HL-60 (cell line): Measurements from ENCODE around the gene SLC29A4.
"Not testable (repeated sequence)": the region's sequence is repeated elsewhere in the genome, so short reads cannot be mapped to it uniquely, and the experiment has no call there.

Experiments
- DNase-seq, 2 experiments: peaks; one replicate each; pipeline ENCODE4 v3.0.0-alpha.2; 2010 to 2020; ENCODE audit warnings: low read depth in 1 of 2, low spot score in 1 of 2
- H3K27ac ChIP-seq: fragments of 250-450 bp; sonication (Bioruptor Pico); replicated peaks from 2 replicates; pipeline ENCODE4 v1.5.1; 2020; ENCODE audit warnings: mild to moderate bottlenecking, moderate library complexity
- H3K27me3 ChIP-seq: fragments of 250-450 bp; sonication (Bioruptor Pico); 2 replicates; pipeline ENCODE4 v1.5.1; 2021; ENCODE audit warnings: mild to moderate bottlenecking, moderate library complexity; ENCODE audit not compliant: insufficient read depth, poor library complexity, severe bottlenecking
- H3K4me3 ChIP-seq: replicated peaks from 2 replicates; pipeline ENCODE4 v1.5.1; 2011; ENCODE audit warnings: mild to moderate bottlenecking, control low read depth, low read length; ENCODE audit not compliant: insufficient read depth
- CTCF ChIP-seq: IDR thresholded peaks from one replicate; pipeline ENCODE4 v1.5.1; 2011; ENCODE audit warnings: low read length, control low read depth, inconsistent platforms; ENCODE audit not compliant: insufficient read depth
- GABPA ChIP-seq: IDR thresholded peaks from 2 replicates; pipeline ENCODE4 v1.6.1; 2012; ENCODE audit warnings: low read depth
- POLR2AphosphoS5 ChIP-seq: IDR thresholded peaks from 2 replicates; pipeline ENCODE4 v1.6.1; 2012; ENCODE audit warnings: low read depth
- SPI1 ChIP-seq: IDR thresholded peaks from 2 replicates; pipeline ENCODE4 v1.6.1; 2012; ENCODE audit warnings: low read depth, mild to moderate bottlenecking, borderline replicate concordance
- TF ChIP-seq, protein P1 (sequence below): IDR thresholded peaks from 2 replicates; pipeline ENCODE4 v1.6.1; 2012; ENCODE audit warnings: low read depth; ENCODE audit not compliant: insufficient replicate concordance

SLC29A4 gene

GRCh38 chr7:5309146-5309545 lies 26.4 kb downstream of the SLC29A4 start:
- Histone ChIP-seq H3K4me3 (no peak overlapping the region), H3K27ac (no peak overlapping the region), H3K27me3 (no peaks in the 10 kb centered on the region)
- no peak for DNase-seq
- TF ChIP-seq GABPA (no peak), SPI1 (no peak), CTCF (no peak), POLR2AphosphoS5 (peak; percentile 31; the same call in 1 of the 2 replicates)
- TF ChIP-seq, protein P1, sequence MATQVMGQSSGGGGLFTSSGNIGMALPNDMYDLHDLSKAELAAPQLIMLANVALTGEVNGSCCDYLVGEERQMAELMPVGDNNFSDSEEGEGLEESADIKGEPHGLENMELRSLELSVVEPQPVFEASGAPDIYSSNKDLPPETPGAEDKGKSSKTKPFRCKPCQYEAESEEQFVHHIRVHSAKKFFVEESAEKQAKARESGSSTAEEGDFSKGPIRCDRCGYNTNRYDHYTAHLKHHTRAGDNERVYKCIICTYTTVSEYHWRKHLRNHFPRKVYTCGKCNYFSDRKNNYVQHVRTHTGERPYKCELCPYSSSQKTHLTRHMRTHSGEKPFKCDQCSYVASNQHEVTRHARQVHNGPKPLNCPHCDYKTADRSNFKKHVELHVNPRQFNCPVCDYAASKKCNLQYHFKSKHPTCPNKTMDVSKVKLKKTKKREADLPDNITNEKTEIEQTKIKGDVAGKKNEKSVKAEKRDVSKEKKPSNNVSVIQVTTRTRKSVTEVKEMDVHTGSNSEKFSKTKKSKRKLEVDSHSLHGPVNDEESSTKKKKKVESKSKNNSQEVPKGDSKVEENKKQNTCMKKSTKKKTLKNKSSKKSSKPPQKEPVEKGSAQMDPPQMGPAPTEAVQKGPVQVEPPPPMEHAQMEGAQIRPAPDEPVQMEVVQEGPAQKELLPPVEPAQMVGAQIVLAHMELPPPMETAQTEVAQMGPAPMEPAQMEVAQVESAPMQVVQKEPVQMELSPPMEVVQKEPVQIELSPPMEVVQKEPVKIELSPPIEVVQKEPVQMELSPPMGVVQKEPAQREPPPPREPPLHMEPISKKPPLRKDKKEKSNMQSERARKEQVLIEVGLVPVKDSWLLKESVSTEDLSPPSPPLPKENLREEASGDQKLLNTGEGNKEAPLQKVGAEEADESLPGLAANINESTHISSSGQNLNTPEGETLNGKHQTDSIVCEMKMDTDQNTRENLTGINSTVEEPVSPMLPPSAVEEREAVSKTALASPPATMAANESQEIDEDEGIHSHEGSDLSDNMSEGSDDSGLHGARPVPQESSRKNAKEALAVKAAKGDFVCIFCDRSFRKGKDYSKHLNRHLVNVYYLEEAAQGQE, result no peak

DNA sequence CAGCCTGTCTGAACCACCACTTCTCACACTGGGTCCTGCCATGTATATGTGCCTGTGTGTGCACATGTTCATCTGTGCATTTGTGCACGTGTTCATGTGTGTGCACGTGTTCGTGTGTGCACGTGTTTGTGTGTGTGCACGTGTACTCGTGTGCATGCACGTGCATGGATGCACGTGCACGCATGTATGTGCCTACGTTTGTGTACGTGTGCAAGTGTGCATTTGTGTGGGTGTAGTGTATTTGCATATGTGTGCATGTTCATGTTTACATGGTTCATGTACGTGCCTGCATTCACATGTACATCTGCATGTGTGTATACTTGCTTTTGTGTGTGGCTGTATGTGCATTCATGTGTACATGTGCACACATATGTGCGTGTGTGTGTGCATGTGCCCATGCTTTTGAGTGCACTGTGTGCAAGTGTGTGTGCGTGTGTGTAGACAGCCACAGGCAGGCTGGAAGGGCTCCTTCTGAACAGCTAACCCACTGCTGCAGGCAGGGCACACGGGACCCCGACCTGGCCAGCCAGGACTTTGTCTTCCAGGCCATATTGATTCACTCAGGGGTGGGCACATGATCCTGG lies 28.2 kb downstream of the SLC29A4 start:
- Histone ChIP-seq H3K27ac (no peak overlapping the region), H3K27me3 (no peaks in the 10 kb centered on the region), H3K4me3 (no peak overlapping the region)
- TF ChIP-seq CTCF (no peak), POLR2AphosphoS5 (no peak; the same call in 1 of the 2 replicates), SPI1 (no peak), GABPA (no peak)
- TF ChIP-seq, protein P1, result no peak
- DNase-seq, result no peak

GRCh38 chr7:5312276-5313070 lies 29.7 kb downstream of the SLC29A4 start:
- H3K27me3 ChIP-seq, DNase-seq, H3K27ac ChIP-seq, H3K4me3 ChIP-seq: not testable (repeated sequence)
- 0 out of 2 replicates have a peak, but pooled peaks have one; percentile 11 for TF ChIP-seq POLR2AphosphoS5

DNA sequence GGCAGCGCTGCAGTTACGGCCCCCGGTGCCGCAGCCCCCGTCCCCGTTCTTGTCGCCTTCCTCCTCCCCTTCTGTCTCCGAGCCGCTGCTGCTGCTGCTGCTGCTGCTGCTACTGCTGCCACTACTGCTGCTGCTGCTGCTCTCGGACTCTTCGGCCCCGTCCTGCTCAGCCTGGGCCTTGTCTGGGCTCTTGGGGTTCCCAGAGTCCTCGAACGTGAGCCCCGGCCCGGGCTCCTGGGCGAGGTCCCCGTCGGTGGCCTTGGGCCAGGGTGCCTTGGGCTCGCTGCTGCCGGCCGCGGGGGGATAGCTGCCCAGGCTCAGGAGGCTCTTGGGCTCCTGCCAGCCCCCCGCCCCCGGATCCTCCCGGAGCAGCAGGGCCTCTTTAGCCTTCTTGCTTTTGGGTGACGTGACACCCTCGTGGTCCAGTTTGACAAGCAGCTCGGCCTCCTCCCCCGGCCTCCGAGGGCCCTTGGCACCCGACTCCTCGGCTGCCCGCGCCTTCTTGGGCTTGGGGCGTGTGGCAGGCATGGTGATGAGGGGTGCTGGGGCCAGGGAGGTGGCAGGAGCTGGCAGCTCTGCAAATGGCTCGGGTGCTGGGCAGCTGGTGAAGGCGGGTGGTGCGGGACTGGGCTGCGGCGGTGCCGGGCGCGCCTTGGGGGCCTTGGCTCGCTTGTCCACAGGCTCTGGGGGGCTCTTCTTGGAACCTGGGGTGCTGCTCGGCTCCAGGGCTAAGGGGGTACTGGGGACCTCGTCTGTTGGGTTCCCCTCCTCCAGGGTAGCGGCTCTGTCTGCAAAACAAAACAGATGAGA lies 30.5 kb downstream of the SLC29A4 start:
- DNase-seq, H3K4me3 ChIP-seq, H3K27me3 ChIP-seq, H3K27ac ChIP-seq: not testable (repeated sequence)
